ENCODE measurements around the gene UBR3. TPM values are rescaled to one million over a fixed set of nuclear protein-coding genes. Genes with fewer than 3 reads are reported as not detected.
"Not testable (repeated sequence)": the region's sequence is repeated elsewhere in the genome, so short reads cannot be mapped to it uniquely, and the experiment has no call there.

Gene UBR3
- total RNA-seq, 1 experiment from 2014 or later, result 30.0 TPM

DNA sequence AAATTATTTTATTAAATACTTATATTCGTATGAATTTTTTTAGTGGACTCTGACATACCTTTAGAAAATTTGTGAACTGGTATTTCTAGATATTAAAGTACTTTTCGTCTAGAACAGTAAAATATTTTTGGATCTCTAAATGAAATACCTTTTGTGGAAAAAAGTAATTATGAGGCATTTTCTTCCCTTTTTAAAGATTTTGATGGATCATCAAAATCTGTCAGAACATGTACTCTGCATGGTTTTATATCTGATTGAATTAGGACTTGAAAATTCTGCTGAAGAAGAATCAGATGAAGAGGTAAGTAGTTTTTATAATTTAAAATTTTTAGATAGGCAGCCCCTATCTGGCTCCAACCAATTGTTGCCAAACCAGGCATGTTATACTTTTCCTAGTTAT lies 118.8 kb downstream of the UBR3 start:
- DNase-seq (ENCODE audit: unreplicated experiment), result no peak
- Mint-ChIP-seq H3K9me3 (ENCODE audit: unreplicated experiment) (no peaks in the 10 kb centered on the region), H3K4me1 (ENCODE audit: insufficient read depth, unreplicated experiment) (no peaks in the 10 kb centered on the region), H3K36me3 (ENCODE audit: insufficient read depth, unreplicated experiment) (peaks cover 47% of the 10 kb centered on the region), H3K4me3 (ENCODE audit: unreplicated experiment) (no peak overlapping the region), H3K27ac (ENCODE audit: low read depth, unreplicated experiment) (no peak overlapping the region), H3K27me3 (ENCODE audit: insufficient read depth, unreplicated experiment) (no peaks in the 10 kb centered on the region)
- intact Hi-C loops (cut with micrococcal nuclease), result no loop called here
- ChIA-PET CTCF (no interaction called here), POLR2A (no interaction called here)
- no TSS peak for BruUV-seq (replicated peaks)
- TF ChIP-seq, protein P1, sequence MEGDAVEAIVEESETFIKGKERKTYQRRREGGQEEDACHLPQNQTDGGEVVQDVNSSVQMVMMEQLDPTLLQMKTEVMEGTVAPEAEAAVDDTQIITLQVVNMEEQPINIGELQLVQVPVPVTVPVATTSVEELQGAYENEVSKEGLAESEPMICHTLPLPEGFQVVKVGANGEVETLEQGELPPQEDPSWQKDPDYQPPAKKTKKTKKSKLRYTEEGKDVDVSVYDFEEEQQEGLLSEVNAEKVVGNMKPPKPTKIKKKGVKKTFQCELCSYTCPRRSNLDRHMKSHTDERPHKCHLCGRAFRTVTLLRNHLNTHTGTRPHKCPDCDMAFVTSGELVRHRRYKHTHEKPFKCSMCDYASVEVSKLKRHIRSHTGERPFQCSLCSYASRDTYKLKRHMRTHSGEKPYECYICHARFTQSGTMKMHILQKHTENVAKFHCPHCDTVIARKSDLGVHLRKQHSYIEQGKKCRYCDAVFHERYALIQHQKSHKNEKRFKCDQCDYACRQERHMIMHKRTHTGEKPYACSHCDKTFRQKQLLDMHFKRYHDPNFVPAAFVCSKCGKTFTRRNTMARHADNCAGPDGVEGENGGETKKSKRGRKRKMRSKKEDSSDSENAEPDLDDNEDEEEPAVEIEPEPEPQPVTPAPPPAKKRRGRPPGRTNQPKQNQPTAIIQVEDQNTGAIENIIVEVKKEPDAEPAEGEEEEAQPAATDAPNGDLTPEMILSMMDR (IDR thresholded peaks at IDR 0.05; ENCODE audit: unreplicated experiment), result no peak

DNA sequence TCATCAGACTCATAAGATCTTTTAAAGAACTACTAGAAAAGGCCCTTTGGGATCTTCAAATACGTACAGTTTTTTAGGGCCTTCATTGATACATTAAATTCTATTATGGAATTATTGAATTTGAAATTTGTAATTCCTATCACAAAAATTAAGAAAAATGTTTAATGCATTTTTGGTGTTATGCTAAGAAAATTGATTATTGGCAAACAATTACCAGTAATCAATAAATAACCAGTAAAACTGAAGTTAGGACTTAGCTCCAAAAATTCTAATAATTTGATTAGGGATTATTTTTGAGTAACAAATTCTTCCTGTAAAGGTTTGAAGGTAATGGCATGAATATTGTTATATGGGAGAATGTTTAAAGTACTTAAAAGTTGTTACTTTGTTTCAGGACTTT lies 119.3 kb downstream of the UBR3 start:
- intact Hi-C loops (cut with micrococcal nuclease), result no loop called here
- TF ChIP-seq, protein P1 (IDR thresholded peaks at IDR 0.05; ENCODE audit: unreplicated experiment), result no peak
- H3K4me1 Mint-ChIP-seq (ENCODE audit: insufficient read depth, unreplicated experiment), result no peaks in the 10 kb centered on the region
- BruUV-seq (replicated peaks), result no TSS peak
- POLR2A ChIA-PET, result no interaction called here
- H3K9me3 Mint-ChIP-seq (ENCODE audit: unreplicated experiment), result no peaks in the 10 kb centered on the region
- CTCF ChIA-PET, result no interaction called here
- peaks cover 47% of the 10 kb centered on the region for H3K36me3 Mint-ChIP-seq (ENCODE audit: insufficient read depth, unreplicated experiment)
- DNase-seq (ENCODE audit: unreplicated experiment), result no peak
- no peak overlapping the region for H3K27ac Mint-ChIP-seq (ENCODE audit: low read depth, unreplicated experiment)
- no peaks in the 10 kb centered on the region for H3K27me3 Mint-ChIP-seq (ENCODE audit: insufficient read depth, unreplicated experiment)
- no peak overlapping the region for H3K4me3 Mint-ChIP-seq (ENCODE audit: unreplicated experiment)

DNA sequence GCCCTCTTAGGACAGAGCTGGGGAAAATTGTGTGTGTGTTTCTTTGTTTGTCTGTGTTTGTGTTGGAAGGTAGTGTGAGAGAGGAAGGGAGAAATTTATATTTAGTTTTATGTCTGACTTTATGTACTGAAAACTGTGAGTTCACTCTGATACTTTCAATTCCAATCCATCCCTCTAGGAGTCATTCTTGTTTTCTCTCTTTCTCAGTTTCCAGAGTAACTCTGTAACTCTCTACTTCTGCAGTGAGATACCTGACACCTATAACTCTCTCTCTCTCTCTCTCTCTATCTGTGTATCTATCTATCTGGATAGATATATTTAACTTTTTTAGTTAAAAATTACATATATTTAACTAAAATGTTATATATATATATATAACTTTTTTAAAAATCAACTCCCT lies 128.7 kb downstream of the UBR3 start:
- ChIA-PET CTCF (no interaction called here), POLR2A (no interaction called here)
- TF ChIP-seq, protein P1 (IDR thresholded peaks at IDR 0.05; ENCODE audit: unreplicated experiment), result no peak
- H3K36me3 Mint-ChIP-seq (ENCODE audit: insufficient read depth, unreplicated experiment), result peaks cover 36% of the 10 kb centered on the region
- no peak overlapping the region for H3K27ac Mint-ChIP-seq (ENCODE audit: low read depth, unreplicated experiment)
- no TSS peak for BruUV-seq (replicated peaks)
- no peak for DNase-seq (ENCODE audit: unreplicated experiment)
- no peaks in the 10 kb centered on the region for H3K9me3 Mint-ChIP-seq (ENCODE audit: unreplicated experiment)
- H3K4me3 Mint-ChIP-seq (ENCODE audit: unreplicated experiment), result no peak overlapping the region
- no peaks in the 10 kb centered on the region for H3K27me3 Mint-ChIP-seq (ENCODE audit: insufficient read depth, unreplicated experiment)
- H3K4me1 Mint-ChIP-seq (ENCODE audit: insufficient read depth, unreplicated experiment), result peaks cover 6% of the 10 kb centered on the region
- intact Hi-C loops (cut with micrococcal nuclease), result no loop called here

DNA sequence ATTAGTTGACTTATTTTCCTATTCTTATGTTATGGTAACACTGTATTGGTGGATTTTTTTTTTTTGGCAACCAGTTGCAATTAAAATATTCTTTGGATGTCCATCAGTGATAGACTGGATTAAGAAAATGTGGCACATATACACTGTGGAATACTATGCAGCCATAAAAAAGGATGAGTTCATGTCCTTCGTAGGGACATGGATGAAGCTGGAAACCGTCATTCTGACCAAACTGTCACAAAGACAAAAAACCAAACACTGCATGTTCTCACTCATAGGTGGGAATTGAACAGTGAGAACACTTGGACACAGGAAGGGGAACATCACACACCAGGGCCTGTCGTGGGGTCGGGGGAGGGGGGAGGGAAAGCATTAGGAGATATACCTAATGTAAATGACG lies 130.0 kb downstream of the UBR3 start:
- peaks cover 36% of the 10 kb centered on the region for H3K36me3 Mint-ChIP-seq (ENCODE audit: insufficient read depth, unreplicated experiment)
- H3K4me1 Mint-ChIP-seq (ENCODE audit: insufficient read depth, unreplicated experiment); H3K9me3 Mint-ChIP-seq (ENCODE audit: unreplicated experiment); H3K27ac Mint-ChIP-seq (ENCODE audit: low read depth, unreplicated experiment); H3K4me3 Mint-ChIP-seq (ENCODE audit: unreplicated experiment); DNase-seq (ENCODE audit: unreplicated experiment); CTCF ChIA-PET; intact Hi-C loops (cut with micrococcal nuclease); H3K27me3 Mint-ChIP-seq (ENCODE audit: insufficient read depth, unreplicated experiment); POLR2A ChIA-PET; BruUV-seq (replicated peaks): not testable (repeated sequence)

DNA sequence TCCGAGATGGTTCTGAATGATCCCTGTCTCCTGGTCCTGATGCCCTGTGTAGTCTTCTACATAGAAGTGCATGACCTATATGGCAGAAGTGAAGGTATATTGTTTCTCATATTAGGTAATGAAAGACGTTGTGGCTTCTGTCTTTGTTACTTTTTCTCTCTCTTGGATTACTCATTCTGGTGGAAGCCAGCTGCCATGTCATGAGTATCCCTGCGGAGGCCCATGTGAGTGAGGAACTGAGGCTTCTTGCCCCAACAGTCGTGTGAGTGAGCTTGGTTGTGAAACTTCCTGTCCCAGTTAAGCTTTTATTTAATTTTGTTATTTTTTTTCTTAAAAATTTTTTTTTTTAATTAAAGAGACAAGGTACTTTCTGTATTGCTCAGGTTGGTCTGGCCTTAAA lies 134.7 kb downstream of the UBR3 start:
- Mint-ChIP-seq H3K4me3 (ENCODE audit: unreplicated experiment) (no peak overlapping the region), H3K4me1 (ENCODE audit: insufficient read depth, unreplicated experiment) (peaks cover 12% of the 10 kb centered on the region), H3K36me3 (ENCODE audit: insufficient read depth, unreplicated experiment) (peaks cover 29% of the 10 kb centered on the region), H3K27ac (ENCODE audit: low read depth, unreplicated experiment) (no peak overlapping the region), H3K9me3 (ENCODE audit: unreplicated experiment) (no peaks in the 10 kb centered on the region), H3K27me3 (ENCODE audit: insufficient read depth, unreplicated experiment) (no peaks in the 10 kb centered on the region)
- ChIA-PET CTCF (interaction anchor here (0.5 kb wide), 1 partner anchor 129 kb away, joined by 3 read pairs; no protein-coding TSS in a partner anchor), POLR2A (interaction anchor here (1.0 kb wide), 1 partner anchor 8 kb away, joined by 3 read pairs; no protein-coding TSS in a partner anchor)
- TF ChIP-seq, protein P1 (IDR thresholded peaks at IDR 0.05; ENCODE audit: unreplicated experiment), result no peak
- intact Hi-C loops (cut with micrococcal nuclease), result no loop called here
- BruUV-seq (replicated peaks), result no TSS peak
- peak; percentile 75 for DNase-seq (ENCODE audit: unreplicated experiment)

Data from MCF 10A (cell line).